ENCODE measurements around the gene BNIP3. TPM values are rescaled to one million over a fixed set of nuclear protein-coding genes. Genes with fewer than 3 reads are reported as not detected.

The BNIP3 gene
- total and polyA plus RNA-seq, 2 of the 8 experiments (the other 6 are each of a cell fraction or from before 2014, with no cell fraction given) = 25.8 to 58.9 TPM

DNA sequence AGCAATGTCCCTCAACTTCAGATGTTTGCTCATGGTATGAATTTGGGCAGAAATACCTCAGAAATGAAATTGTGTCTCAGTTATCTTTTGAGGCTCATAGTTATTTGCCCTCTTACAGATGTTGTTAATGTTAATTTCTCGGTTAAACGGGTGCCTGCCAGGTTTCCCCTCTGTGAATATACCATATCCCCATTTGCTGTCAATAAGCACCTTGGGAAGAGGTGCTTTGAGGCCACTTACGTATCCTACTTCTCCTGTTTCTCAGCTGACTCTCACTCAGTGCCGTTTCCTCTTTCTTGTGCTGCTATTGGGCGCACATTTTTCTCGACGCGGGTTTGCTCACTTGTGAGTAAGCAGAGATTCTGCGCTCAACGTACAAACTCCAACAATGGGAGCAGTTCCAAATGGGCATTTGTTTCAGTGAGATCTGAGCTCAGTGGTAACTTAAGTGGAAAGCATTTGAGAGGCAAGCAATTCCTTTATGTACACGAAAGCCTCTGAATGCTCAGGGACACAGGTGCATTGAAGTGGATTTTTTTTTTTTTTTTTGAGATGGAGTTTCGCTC is 49.3 kb upstream of the BNIP3 start:
- FAIRE-seq = no peak
- Histone ChIP-seq H2BK12ac (ENCODE audit: low read depth, low read length) (no peak overlapping the region), H2AK5ac (ENCODE audit: low read depth, low read length) (no peak overlapping the region), H3K27ac (ENCODE audit: low read depth, low read length) (no peak overlapping the region), H3K79me2 (ENCODE audit: control insufficient read depth in 1 of 2, insufficient read depth in 2 of 2, low read length in 2 of 2) (no peaks in the 10 kb centered on the region), H3K79me1 (ENCODE audit: low read depth, low read length) (no peaks in the 10 kb centered on the region), H2BK15ac (ENCODE audit: low read length) (no peak overlapping the region), H3K4me2 (ENCODE audit: insufficient read depth in 1 of 2, low read depth in 2 of 2, low read length in 2 of 2) (no peak overlapping the region), H3K27me3 (replicated peaks in 1 of 4; ENCODE audit: control insufficient read depth in 3 of 4, extremely low read depth in 1 of 4, insufficient read depth in 3 of 4, low read length in 3 of 4) (peaks cover 8 to 25% (median 21%) of the 10 kb centered on the region in 4 experiments), H3K56ac (replicated peaks; ENCODE audit: insufficient read length, low read depth, low read length) (no peak overlapping the region), H3K23me2 (ENCODE audit: low read depth, low read length) (peaks cover 2% of the 10 kb centered on the region; the same call in 1 of the 2 replicates), H4K20me1 (replicated peaks in 1 of 2; ENCODE audit: control insufficient read depth in 1 of 2, insufficient read depth in 2 of 2, low read length in 2 of 2) (no peaks in the 10 kb centered on the region), H3K18ac (ENCODE audit: extremely low read depth, low read length) (no peak overlapping the region), H4K5ac (ENCODE audit: insufficient read length, low read depth, low read length) (no peak overlapping the region), H2AFZ (ENCODE audit: low read length) (no peak overlapping the region), H3K4me3 (ENCODE audit: extremely low read depth in 1 of 4, insufficient read depth in 2 of 4, low read depth in 3 of 4, low read length in 4 of 4) (no peak overlapping the region), H3K4ac (replicated peaks; ENCODE audit: insufficient read length, low read depth, low read length) (peak overlapping the region; percentile 3), H3K14ac (ENCODE audit: insufficient read length) (no peak overlapping the region), H2BK120ac (replicated peaks; ENCODE audit: low read depth, low read length) (no peak overlapping the region), H2BK5ac (ENCODE audit: low read depth, low read length) (no peak overlapping the region), H4K91ac (replicated peaks; ENCODE audit: insufficient read length, low read length) (no peak overlapping the region), H3K23ac (ENCODE audit: insufficient read length) (no peak overlapping the region), H3K9me3 (ENCODE audit: insufficient read depth in 2 of 2, low read depth in 1 of 2, low read length in 1 of 2) (peaks cover 0 to 2% of the 10 kb centered on the region in 2 experiments; a peak in 1 of 4 replicates), H3K36me3 (ENCODE audit: control insufficient read depth in 2 of 4, insufficient read depth in 4 of 4, low read length in 3 of 4) (no peaks in the 10 kb centered on the region), H3K9ac (replicated peaks in 1 of 4; ENCODE audit: extremely low read depth in 1 of 4, low read depth in 3 of 4, low read length in 3 of 4) (no peak overlapping the region), H2BK20ac (ENCODE audit: low read length) (no peak overlapping the region), H4K8ac (ENCODE audit: extremely low read depth, insufficient read depth, low read length) (no peak overlapping the region), H3K4me1 (replicated peaks in 1 of 4; ENCODE audit: control insufficient read depth in 3 of 4, insufficient read depth in 4 of 4, low read length in 3 of 4) (peaks cover 0 to 6% (median 5%) of the 10 kb centered on the region in 4 experiments; a peak in 6 of 7 replicates)
- ChIA-PET POLR2A (ENCODE audit: partially characterized antibody) (no interaction called here), CTCF (ENCODE audit: partially characterized antibody) (interaction anchor here (0.6 to 1.5 kb wide), 5 partner anchors 8 to 91 kb away, joined by 3 to 7 read pairs (median 3); no protein-coding TSS in a partner anchor)
- no peak for DNase-seq (ENCODE audit: low read depth in 1 of 2, low spot score in 2 of 2)
- no peak for TF ChIP-seq SUZ12 (IDR thresholded peaks at IDR 0.05; ENCODE audit: low read length)
- 87% methylated on average over 11 of the region's 12 CpGs; no CpG with 5 or more reads in 1 of the 2 experiments for WGBS, 2 experiments (ENCODE audit: extremely low coverage in 1 of 2, insufficient coverage in 1 of 2, insufficient read length in 1 of 2, insufficient replicate concordance in 2 of 2, low coverage in 1 of 2, low lambda C conversion rate in 2 of 2, missing lambda C conversion rate in 1 of 2)
